ENCODE data around the gene B3GALT6. TPM values are rescaled to one million over a fixed set of nuclear protein-coding genes. Genes with fewer than 3 reads are reported as not detected.

Gene B3GALT6
- total RNA-seq, 1 experiment from 2014 or later: 46.4 TPM

- POLR2A ChIA-PET: no interaction called here
- in situ Hi-C loops (cut with HindIII; ENCODE audit: low pct_unique_long_range_greater_than_20kb, low sequenced_read_pairs): no loop called here
- ATAC-seq (no peak), DNase-seq (ENCODE audit: low read depth, low spot score) (no peak)
- Histone ChIP-seq H3K36me3 (ENCODE audit: control insufficient read depth, insufficient read depth, low read length) (peaks cover 8% of the 10 kb centered on the region; the same call in 1 of the 2 replicates), H3K27ac (ENCODE audit: low read length) (no peak overlapping the region), H3K27me3 (ENCODE audit: control insufficient read depth, insufficient read depth, low read length) (no peaks in the 10 kb centered on the region), H3K4me3 (ENCODE audit: low read depth in 2 of 2, low read length in 2 of 2) (no peak overlapping the region), H3K4me1 (ENCODE audit: control insufficient read depth, insufficient read depth, low read length) (peaks cover 3% of the 10 kb centered on the region; the same call in 1 of the 2 replicates), H3K9me3 (ENCODE audit: control insufficient read depth, insufficient read depth, low read depth, low read length) (no peaks in the 10 kb centered on the region)
- TF ChIP-seq, protein P1, sequence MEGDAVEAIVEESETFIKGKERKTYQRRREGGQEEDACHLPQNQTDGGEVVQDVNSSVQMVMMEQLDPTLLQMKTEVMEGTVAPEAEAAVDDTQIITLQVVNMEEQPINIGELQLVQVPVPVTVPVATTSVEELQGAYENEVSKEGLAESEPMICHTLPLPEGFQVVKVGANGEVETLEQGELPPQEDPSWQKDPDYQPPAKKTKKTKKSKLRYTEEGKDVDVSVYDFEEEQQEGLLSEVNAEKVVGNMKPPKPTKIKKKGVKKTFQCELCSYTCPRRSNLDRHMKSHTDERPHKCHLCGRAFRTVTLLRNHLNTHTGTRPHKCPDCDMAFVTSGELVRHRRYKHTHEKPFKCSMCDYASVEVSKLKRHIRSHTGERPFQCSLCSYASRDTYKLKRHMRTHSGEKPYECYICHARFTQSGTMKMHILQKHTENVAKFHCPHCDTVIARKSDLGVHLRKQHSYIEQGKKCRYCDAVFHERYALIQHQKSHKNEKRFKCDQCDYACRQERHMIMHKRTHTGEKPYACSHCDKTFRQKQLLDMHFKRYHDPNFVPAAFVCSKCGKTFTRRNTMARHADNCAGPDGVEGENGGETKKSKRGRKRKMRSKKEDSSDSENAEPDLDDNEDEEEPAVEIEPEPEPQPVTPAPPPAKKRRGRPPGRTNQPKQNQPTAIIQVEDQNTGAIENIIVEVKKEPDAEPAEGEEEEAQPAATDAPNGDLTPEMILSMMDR (IDR thresholded peaks at IDR 0.05): no peak
- TF ChIP-seq TCF7L2 (IDR thresholded peaks at IDR 0.05; ENCODE audit: low read depth, low read length) (no peak), SIN3A (IDR thresholded peaks at IDR 0.05; ENCODE audit: borderline replicate concordance, insufficient read depth, low read depth, low read length) (no peak), POLR2AphosphoS5 (IDR thresholded peaks at IDR 0.05; ENCODE audit: low read depth, low read length) (no peak)
- TF ChIP-seq, protein P2, sequence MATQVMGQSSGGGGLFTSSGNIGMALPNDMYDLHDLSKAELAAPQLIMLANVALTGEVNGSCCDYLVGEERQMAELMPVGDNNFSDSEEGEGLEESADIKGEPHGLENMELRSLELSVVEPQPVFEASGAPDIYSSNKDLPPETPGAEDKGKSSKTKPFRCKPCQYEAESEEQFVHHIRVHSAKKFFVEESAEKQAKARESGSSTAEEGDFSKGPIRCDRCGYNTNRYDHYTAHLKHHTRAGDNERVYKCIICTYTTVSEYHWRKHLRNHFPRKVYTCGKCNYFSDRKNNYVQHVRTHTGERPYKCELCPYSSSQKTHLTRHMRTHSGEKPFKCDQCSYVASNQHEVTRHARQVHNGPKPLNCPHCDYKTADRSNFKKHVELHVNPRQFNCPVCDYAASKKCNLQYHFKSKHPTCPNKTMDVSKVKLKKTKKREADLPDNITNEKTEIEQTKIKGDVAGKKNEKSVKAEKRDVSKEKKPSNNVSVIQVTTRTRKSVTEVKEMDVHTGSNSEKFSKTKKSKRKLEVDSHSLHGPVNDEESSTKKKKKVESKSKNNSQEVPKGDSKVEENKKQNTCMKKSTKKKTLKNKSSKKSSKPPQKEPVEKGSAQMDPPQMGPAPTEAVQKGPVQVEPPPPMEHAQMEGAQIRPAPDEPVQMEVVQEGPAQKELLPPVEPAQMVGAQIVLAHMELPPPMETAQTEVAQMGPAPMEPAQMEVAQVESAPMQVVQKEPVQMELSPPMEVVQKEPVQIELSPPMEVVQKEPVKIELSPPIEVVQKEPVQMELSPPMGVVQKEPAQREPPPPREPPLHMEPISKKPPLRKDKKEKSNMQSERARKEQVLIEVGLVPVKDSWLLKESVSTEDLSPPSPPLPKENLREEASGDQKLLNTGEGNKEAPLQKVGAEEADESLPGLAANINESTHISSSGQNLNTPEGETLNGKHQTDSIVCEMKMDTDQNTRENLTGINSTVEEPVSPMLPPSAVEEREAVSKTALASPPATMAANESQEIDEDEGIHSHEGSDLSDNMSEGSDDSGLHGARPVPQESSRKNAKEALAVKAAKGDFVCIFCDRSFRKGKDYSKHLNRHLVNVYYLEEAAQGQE (IDR thresholded peaks at IDR 0.05; ENCODE audit: insufficient read depth in 1 of 2, low read depth in 2 of 2, low read length in 1 of 2): no peak
- intact Hi-C loops (cut with micrococcal nuclease; ENCODE audit: unreplicated experiment): no loop called here
- no TSS peak for BruUV-seq (replicated peaks)
- CTCF ChIA-PET: no interaction called here
These were observed 4.7 kb upstream of the B3GALT6 start for GRCh38 chr1:1227386-1227785.

- no peak overlapping the region for H3K4me3 ChIP-seq (ENCODE audit: low read depth in 2 of 2, low read length in 2 of 2)
- peaks cover 8% of the 10 kb centered on the region; the same call in 1 of the 2 replicates for H3K36me3 ChIP-seq (ENCODE audit: control insufficient read depth, insufficient read depth, low read length)
- in situ Hi-C loops (cut with HindIII; ENCODE audit: low pct_unique_long_range_greater_than_20kb, low sequenced_read_pairs) (no loop called here), intact Hi-C loops (cut with micrococcal nuclease; ENCODE audit: unreplicated experiment) (no loop called here)
- ChIA-PET POLR2A (no interaction called here), CTCF (no interaction called here)
- DNase-seq (ENCODE audit: low read depth, low spot score) (no peak), ATAC-seq (no peak)
- no TSS peak for BruUV-seq (replicated peaks)
- TF ChIP-seq, protein P2 (IDR thresholded peaks at IDR 0.05; ENCODE audit: insufficient read depth in 1 of 2, low read depth in 2 of 2, low read length in 1 of 2): no peak
- no peak for TF ChIP-seq TCF7L2 (IDR thresholded peaks at IDR 0.05; ENCODE audit: low read depth, low read length)
- TF ChIP-seq POLR2AphosphoS5 (IDR thresholded peaks at IDR 0.05; ENCODE audit: low read depth, low read length): no peak
- no peak for TF ChIP-seq SIN3A (IDR thresholded peaks at IDR 0.05; ENCODE audit: borderline replicate concordance, insufficient read depth, low read depth, low read length)
- TF ChIP-seq, protein P1 (IDR thresholded peaks at IDR 0.05): no peak
- no peaks in the 10 kb centered on the region for H3K9me3 ChIP-seq (ENCODE audit: control insufficient read depth, insufficient read depth, low read depth, low read length)
- no peaks in the 10 kb centered on the region for H3K27me3 ChIP-seq (ENCODE audit: control insufficient read depth, insufficient read depth, low read length)
- H3K27ac ChIP-seq (ENCODE audit: low read length): no peak overlapping the region
- peaks cover 6% of the 10 kb centered on the region for H3K4me1 ChIP-seq (ENCODE audit: control insufficient read depth, insufficient read depth, low read length)
These were observed 3.9 kb upstream of the B3GALT6 start for GRCh38 chr1:1228187-1228586.

All from Panc1 (cell line).